PC-3 (cell line): ENCODE data around the gene WNT5A.

ENCODE experiments used
- EZH2phosphoT487 ChIP-seq: fragments of 300-600 bp; sonication (generic); IDR thresholded peaks from 2 replicates; pipeline ENCODE4 v1.6.1; 2018; ENCODE audit warnings: mild to moderate bottlenecking, antibody characterized with exemption, low read length, borderline replicate concordance
- TF ChIP-seq, protein P1 (sequence below): fragments of 300-600 bp; sonication (generic); conservative IDR thresholded peaks from 2 replicates; pipeline ENCODE4 v1.5.1; 2017; ENCODE audit warnings: antibody characterized with exemption, low read depth, mild to moderate bottlenecking, low read length

- TF ChIP-seq, protein P1, sequence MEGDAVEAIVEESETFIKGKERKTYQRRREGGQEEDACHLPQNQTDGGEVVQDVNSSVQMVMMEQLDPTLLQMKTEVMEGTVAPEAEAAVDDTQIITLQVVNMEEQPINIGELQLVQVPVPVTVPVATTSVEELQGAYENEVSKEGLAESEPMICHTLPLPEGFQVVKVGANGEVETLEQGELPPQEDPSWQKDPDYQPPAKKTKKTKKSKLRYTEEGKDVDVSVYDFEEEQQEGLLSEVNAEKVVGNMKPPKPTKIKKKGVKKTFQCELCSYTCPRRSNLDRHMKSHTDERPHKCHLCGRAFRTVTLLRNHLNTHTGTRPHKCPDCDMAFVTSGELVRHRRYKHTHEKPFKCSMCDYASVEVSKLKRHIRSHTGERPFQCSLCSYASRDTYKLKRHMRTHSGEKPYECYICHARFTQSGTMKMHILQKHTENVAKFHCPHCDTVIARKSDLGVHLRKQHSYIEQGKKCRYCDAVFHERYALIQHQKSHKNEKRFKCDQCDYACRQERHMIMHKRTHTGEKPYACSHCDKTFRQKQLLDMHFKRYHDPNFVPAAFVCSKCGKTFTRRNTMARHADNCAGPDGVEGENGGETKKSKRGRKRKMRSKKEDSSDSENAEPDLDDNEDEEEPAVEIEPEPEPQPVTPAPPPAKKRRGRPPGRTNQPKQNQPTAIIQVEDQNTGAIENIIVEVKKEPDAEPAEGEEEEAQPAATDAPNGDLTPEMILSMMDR: no peak
- TF ChIP-seq EZH2phosphoT487: no peak
These were observed 47.8 kb upstream of the WNT5A start for GRCh38 chr3:55534876-55535275.
